Neural progenitor cell (in vitro differentiated cells): Measurements from ENCODE around the gene WIPF2. TPM values are rescaled to one million over a fixed set of nuclear protein-coding genes. Genes with fewer than 3 reads are reported as not detected.
"Not testable (repeated sequence)": the region's sequence is repeated elsewhere in the genome, so short reads cannot be mapped to it uniquely, and the experiment has no call there.

Experiments
- DNase-seq: peaks from one replicate; pipeline ENCODE4 v3.0.0-alpha.2; 2016; ENCODE audit warnings: low spot score
- H2AFZ ChIP-seq: fragments of 200-600 bp; sonication (generic); replicated peaks from 2 replicates; pipeline ENCODE4 v1.6.1; 2016; ENCODE audit warnings: antibody characterized with exemption
- H3F3A ChIP-seq: fragments of 200-600 bp; sonication (generic); 2 replicates; pipeline ENCODE4 v1.6.1; 2016; ENCODE audit warnings: antibody characterized with exemption, low read depth
- H3K27ac ChIP-seq: fragments of 200-600 bp; sonication (generic); 2 replicates; pipeline ENCODE4 v1.5.1; 2016; ENCODE audit warnings: mild to moderate bottlenecking
- H3K27me3 ChIP-seq: fragments of 200-600 bp; sonication (generic); 2 replicates; pipeline ENCODE4 v1.6.1; 2016; ENCODE audit warnings: mild to moderate bottlenecking, moderate library complexity
- H3K36me3 ChIP-seq: fragments of 200-600 bp; sonication (generic); 2 replicates; pipeline ENCODE4 v1.5.1; 2016
- H3K4me1 ChIP-seq: fragments of 200-600 bp; sonication (generic); 2 replicates; pipeline ENCODE4 v1.6.1; 2016; ENCODE audit warnings: mixed run types
- H3K4me2 ChIP-seq: fragments of 200-600 bp; sonication (generic); 2 replicates; pipeline ENCODE4 v1.6.1; 2016
- H3K4me3 ChIP-seq: fragments of 200-600 bp; sonication (generic); 2 replicates; pipeline ENCODE4 v1.5.1; 2016
- H3K79me2 ChIP-seq: fragments of 200-600 bp; sonication (generic); 2 replicates; pipeline ENCODE4 v1.6.1; 2016; ENCODE audit warnings: low read depth
- H3K9ac ChIP-seq: fragments of 200-600 bp; sonication (generic); 2 replicates; pipeline ENCODE4 v1.6.1; 2016
- H3K9me3 ChIP-seq: fragments of 200-600 bp; sonication (generic); 2 replicates; pipeline ENCODE4 v1.5.1; 2016; ENCODE audit warnings: low read depth
- H4K20me1 ChIP-seq: fragments of 200-600 bp; sonication (generic); 2 replicates; pipeline ENCODE4 v1.6.1; 2016; ENCODE audit warnings: low read depth
- H3K27ac Mint-ChIP-seq: 3 replicates; pipeline ENCODE4 v1.8.0; 2021; ENCODE audit warnings: mixed read lengths
- H3K27me3 Mint-ChIP-seq: 2 replicates; pipeline ENCODE4 v1.8.0; 2022; ENCODE audit warnings: low read depth, mild to moderate bottlenecking, inconsistent platforms, moderate library complexity, mixed read lengths; ENCODE audit not compliant: insufficient read depth
- H3K36me3 Mint-ChIP-seq: 3 replicates; pipeline ENCODE4 v1.8.0; 2021; ENCODE audit warnings: mixed read lengths
- H3K4me1 Mint-ChIP-seq: 3 replicates; pipeline ENCODE4 v1.8.0; 2021; ENCODE audit warnings: mixed read lengths
- H3K4me3 Mint-ChIP-seq: 3 replicates; pipeline ENCODE4 v1.8.0; 2021; ENCODE audit warnings: mild to moderate bottlenecking, moderate library complexity, mixed read lengths
- H3K9me3 Mint-ChIP-seq: 3 replicates; pipeline ENCODE4 v1.8.0; 2020; ENCODE audit warnings: mixed read lengths
- CTCF ChIP-seq: fragments of 200-600 bp; sonication (generic); IDR thresholded peaks from 2 replicates; pipeline ENCODE4 v1.5.1; 2017; ENCODE audit warnings: antibody characterized with exemption, mild to moderate bottlenecking
- EZH2 ChIP-seq: fragments of 200-600 bp; sonication (generic); IDR thresholded peaks from 2 replicates; pipeline ENCODE4 v1.6.1; 2017; ENCODE audit warnings: antibody characterized with exemption, mild to moderate bottlenecking, moderate library complexity
- EZH2phosphoT487 ChIP-seq: fragments of 200-600 bp; sonication (generic); IDR thresholded peaks from 2 replicates; pipeline ENCODE4 v1.6.1; 2017; ENCODE audit warnings: antibody characterized with exemption
- total RNA-seq: library from RNA; depleted of rRNA; stranded (reverse); fragments of >200 nt; gene quantifications from 2 replicates; pipeline ENCODE4 v1.2.3, GENCODE V29; 2015; ENCODE audit warnings: low replicate concordance

Gene WIPF2
- total RNA-seq, 1 donor from 2014 or later, result 6.8 TPM

DNA sequence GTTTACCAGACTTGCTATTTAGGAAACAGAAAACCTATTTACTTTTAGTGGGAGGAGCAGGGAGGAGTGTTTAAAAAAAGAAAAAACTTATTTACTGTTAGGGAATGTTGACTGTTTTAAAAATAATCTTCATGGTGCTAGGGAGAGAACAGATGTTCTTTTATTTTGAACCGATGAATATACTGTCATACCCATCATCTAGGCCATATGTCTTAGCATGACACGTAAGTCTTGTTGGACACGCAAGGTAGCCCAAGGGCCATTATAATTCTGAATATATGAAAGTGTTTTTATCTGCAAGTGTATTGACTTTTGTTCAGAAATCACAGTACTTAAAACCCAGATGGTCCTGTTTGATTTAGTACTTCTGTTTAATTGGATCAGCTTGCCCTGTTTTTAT lies 11.6 kb downstream of the WIPF2 start:
- no peak overlapping the region for H3K27ac ChIP-seq
- Mint-ChIP-seq H3K4me3 (no peak overlapping the region), H3K27me3 (peaks cover 2% of the 10 kb centered on the region), H3K9me3 (no peaks in the 10 kb centered on the region), H3K4me1 (peaks cover 2% of the 10 kb centered on the region), H3K27ac (peak overlapping the region; percentile 13), H3K36me3 (peaks cover 22% of the 10 kb centered on the region)
- H3K9ac ChIP-seq, result no peak overlapping the region
- no peaks in the 10 kb centered on the region for H3F3A ChIP-seq
- peaks cover 57% of the 10 kb centered on the region for H3K79me2 ChIP-seq
- TF ChIP-seq CTCF (no peak), EZH2 (no peak), EZH2phosphoT487 (no peak)
- no peak overlapping the region for H3K4me2 ChIP-seq
- H3K27me3 ChIP-seq, result no peaks in the 10 kb centered on the region
- H3K9me3 ChIP-seq, result no peaks in the 10 kb centered on the region
- H3K4me3 ChIP-seq, result no peak overlapping the region
- H3K4me1 ChIP-seq, result no peaks in the 10 kb centered on the region
- H3K36me3 ChIP-seq, result peaks cover 6% of the 10 kb centered on the region
- DNase-seq, result no peak
- peaks cover 6% of the 10 kb centered on the region for H4K20me1 ChIP-seq
- H2AFZ ChIP-seq, result no peak overlapping the region

DNA sequence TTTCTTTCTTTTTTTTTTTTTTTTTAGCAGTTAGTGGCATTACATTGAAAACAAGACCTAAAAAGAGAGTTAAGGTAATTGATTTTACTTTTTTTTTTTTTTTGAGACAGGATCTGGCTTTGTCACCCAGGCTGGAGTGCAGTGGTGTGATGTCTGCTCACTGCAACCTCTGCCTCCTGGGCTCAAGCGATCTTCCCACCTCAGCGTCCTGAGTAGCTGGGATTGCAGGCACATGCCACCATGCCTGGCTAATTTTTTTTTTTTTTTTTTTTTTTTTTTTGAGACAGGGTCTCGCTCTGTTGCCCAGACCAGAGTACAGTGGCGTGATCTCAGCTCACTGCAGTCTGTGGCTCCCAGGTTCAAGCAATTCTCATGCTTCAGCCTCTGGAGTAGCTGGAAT lies 12.8 kb downstream of the WIPF2 start:
- H3K4me1 Mint-ChIP-seq, result not testable (repeated sequence)

GRCh38 chr17:40241252-40241834 lies 22.2 kb downstream of the WIPF2 start:
- Histone ChIP-seq H3K36me3 (no peaks in the 10 kb centered on the region), H2AFZ (no peak overlapping the region), H3K9me3 (no peaks in the 10 kb centered on the region), H3K4me3 (no peak overlapping the region), H3K4me2 (peak overlapping the region; percentile 15), H3K4me1 (peaks cover 10% of the 10 kb centered on the region), H3K27ac (peak overlapping the region; percentile 53), H3F3A (peaks cover 16% of the 10 kb centered on the region), H3K27me3 (no peaks in the 10 kb centered on the region), H4K20me1 (peaks cover 26% of the 10 kb centered on the region), H3K79me2 (peaks cover 90% of the 10 kb centered on the region), H3K9ac (no peak overlapping the region)
- Mint-ChIP-seq H3K36me3 (peaks cover 3% of the 10 kb centered on the region), H3K27me3 (no peaks in the 10 kb centered on the region), H3K27ac (peak overlapping the region; percentile 78), H3K9me3 (peaks cover 5% of the 10 kb centered on the region), H3K4me1 (peaks cover 22% of the 10 kb centered on the region), H3K4me3 (peak overlapping the region; percentile 21)
- DNase-seq, result no peak
- TF ChIP-seq EZH2phosphoT487 (no peak), CTCF (no peak), EZH2 (no peak)

More for the DNA sequence above, 12.8 kb downstream of the WIPF2 start:
- H3K9me3 ChIP-seq, H3K27me3 ChIP-seq, H3K27ac Mint-ChIP-seq, H3K4me3 Mint-ChIP-seq, H3K9ac ChIP-seq, H4K20me1 ChIP-seq, H3K4me1 ChIP-seq, H3K4me3 ChIP-seq, DNase-seq, H2AFZ ChIP-seq, H3K4me2 ChIP-seq, H3K9me3 Mint-ChIP-seq, H3K27me3 Mint-ChIP-seq, H3K27ac ChIP-seq, H3F3A ChIP-seq, H3K36me3 ChIP-seq: not testable (repeated sequence)
- peaks cover 51% of the 10 kb centered on the region for H3K79me2 ChIP-seq
- peaks cover 21% of the 10 kb centered on the region for H3K36me3 Mint-ChIP-seq

DNA sequence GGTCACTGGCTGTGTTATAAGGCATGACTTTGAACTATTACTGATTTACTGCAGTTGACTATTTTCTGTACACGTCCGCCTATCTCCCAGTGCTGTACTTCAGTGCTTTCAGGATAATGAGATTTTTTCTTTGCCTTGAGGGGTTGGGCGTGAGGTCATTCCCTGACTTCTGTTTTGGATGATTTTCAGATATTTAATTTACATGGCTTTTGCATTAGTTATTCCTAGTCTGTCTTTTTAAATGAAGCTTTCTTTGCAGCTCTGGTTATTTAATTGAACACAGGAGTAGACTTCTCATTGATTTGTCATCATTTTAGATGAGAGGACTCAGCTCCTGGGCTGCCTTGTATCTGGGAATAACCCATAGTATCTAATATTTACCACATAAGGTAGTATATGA lies 23.7 kb downstream of the WIPF2 start:
- no peak for TF ChIP-seq EZH2phosphoT487
- TF ChIP-seq CTCF, result no peak
- TF ChIP-seq EZH2, result no peak
- Histone ChIP-seq H2AFZ (no peak overlapping the region), H3K9me3 (no peaks in the 10 kb centered on the region), H3K4me3 (no peak overlapping the region), H3K27me3 (no peaks in the 10 kb centered on the region), H3K27ac (no peak overlapping the region), H3F3A (peaks cover 16% of the 10 kb centered on the region), H3K36me3 (no peaks in the 10 kb centered on the region), H3K9ac (peak overlapping the region; percentile 37), H3K79me2 (peaks cover 90% of the 10 kb centered on the region), H4K20me1 (peaks cover 30% of the 10 kb centered on the region), H3K4me1 (peaks cover 10% of the 10 kb centered on the region), H3K4me2 (no peak overlapping the region)
- Mint-ChIP-seq H3K27ac (no peak overlapping the region), H3K4me1 (peaks cover 22% of the 10 kb centered on the region), H3K27me3 (no peaks in the 10 kb centered on the region), H3K9me3 (peaks cover 5% of the 10 kb centered on the region), H3K4me3 (no peak overlapping the region), H3K36me3 (peaks cover 3% of the 10 kb centered on the region)
- DNase-seq, result no peak
